ENCODE measurements around the gene PLA2R1.
"Not testable (repeated sequence)": the region's sequence is repeated elsewhere in the genome, so short reads cannot be mapped to it uniquely, and the experiment has no call there.

The PLA2R1 gene

DNA sequence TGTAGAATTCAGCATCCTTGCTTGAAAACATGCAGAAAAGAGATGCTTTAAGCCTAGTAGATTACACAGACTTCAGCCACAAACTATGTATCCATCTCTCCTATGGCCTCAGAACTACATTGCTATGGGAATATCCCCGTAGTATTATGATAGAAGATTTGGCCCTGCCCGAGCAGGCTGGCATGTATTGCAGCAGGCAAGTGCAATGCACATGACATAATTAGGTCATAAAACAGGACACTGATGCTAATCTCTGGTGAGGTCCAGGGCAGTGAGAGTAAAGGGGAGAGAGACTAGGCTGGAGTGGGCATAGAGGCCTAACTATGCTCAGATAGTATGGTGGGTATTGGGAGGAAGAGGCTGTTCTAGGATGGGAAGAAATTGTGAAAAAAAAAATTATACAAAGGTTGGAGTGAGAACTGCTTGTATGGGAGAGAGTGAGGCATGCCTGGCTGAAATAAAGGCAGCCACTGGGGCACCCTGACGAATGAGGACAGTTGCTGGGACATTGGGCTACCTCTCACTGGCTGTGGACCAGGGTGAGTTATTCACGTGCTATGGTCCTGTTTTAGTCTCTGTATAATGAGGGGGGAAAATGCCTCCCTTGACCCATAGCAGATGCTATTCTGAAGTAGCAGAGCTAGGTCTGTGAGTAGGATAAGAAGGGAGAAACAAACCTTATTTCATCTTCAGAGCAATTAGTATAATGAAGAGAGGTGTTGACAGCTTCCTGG is 1.6 kb upstream of the PLA2R1 start:
- DNase-seq (ENCODE audit: low read depth in 2 of 2, low spot score in 1 of 2), result no peak

DNA sequence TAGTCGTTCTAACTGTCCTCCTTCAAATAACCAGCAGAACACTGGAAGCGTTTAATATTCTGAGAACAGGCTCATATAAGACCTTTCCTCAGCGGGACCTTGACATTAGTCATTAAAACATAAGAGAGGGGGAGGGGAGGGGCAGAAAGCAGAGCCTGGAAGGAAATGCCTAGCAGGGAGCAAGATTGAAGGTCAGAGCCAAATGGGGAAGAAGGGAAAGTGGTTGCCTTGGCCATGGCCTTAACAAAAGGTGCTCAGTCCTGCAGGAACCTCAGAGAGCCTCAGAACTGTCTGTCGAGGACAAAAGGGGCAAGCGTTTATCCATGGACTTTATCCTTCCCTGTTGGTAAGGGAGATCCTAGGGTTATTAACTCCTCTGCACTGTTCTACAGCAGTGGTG is 856 bp upstream of the PLA2R1 start:
- no peak for DNase-seq (ENCODE audit: low read depth in 2 of 2, low spot score in 1 of 2)

DNA sequence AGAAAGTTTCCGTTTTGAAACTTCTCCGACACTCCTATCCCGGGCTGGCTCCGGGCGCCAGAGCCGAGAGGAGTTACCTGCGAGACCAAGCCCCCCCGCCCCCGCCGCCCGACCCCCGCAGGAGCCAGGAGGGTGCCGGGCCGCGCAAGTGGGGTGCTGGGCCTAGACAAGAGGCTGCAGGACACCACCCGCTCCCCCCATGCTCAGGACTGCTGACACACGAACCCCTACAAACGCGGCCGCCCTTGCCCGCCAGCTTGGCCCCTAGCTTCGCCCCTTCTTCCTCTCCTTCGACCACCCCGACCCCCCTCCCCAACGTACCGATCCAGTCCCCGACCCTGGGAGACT is 497 bp downstream of the PLA2R1 start:
- DNase-seq (ENCODE audit: low read depth in 2 of 2, low spot score in 1 of 2), result no peak

DNA sequence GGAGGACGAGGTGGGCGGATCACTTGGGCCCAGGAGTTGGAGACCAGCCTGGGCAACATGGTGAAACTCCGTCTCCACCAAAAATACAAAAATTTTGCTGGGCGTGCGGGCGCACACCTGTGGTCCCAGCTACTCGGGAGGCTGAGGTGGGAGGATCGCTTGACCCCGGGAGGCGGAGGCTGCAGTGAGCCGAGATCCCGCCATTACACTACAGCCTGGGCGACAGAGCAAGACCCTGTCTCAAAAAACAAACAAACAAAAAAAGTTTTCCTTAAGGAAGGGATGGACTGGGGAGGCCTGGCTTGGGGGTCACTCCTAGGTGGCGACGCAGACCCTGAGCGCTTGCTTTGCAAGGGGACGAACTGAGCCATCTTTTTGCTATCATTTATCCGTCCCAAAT is 882 bp downstream of the PLA2R1 start:
- no peak for DNase-seq (ENCODE audit: low read depth in 2 of 2, low spot score in 1 of 2)

DNA sequence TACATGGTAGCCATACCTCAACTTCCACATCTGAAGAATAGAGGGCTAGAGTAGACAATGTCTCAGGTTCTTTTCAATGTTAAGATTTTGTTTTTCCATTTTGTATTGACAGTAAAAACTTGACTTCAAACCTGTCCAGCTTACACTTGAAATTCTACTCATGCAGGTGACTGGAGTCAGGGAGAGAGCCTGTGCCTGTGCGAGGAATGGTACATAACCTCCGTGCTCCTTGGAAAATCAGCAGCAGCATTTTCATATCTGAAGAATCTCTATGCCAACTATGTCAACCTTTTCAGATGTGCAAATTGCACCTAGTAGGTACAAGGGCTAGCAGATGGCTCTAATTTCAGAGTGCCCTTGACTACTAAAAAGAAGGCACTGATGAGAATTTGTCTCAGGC is 2.1 kb downstream of the PLA2R1 start:
- no peak for DNase-seq (ENCODE audit: low read depth in 2 of 2, low spot score in 1 of 2)

DNA sequence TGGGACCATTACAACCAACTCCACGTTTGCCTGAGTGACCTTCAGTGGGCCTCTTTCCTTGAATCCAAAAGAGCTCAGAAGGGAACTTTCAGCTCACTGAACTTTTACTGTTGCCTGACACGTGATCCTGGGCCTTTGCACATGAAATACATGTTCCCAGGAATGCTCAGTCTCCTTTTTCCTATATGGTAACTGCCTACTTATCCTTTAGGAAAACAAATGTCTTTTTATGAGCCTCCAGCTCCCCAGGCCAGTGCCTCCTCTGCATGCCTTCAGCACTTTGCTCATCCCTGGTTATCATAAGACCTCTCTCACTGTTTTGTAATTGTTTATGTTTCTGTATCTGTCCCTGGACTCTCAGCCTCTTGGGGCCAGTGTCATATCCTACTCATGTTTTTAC is 5.1 kb downstream of the PLA2R1 start:
- DNase-seq (ENCODE audit: low read depth in 2 of 2, low spot score in 1 of 2), result no peak

DNA sequence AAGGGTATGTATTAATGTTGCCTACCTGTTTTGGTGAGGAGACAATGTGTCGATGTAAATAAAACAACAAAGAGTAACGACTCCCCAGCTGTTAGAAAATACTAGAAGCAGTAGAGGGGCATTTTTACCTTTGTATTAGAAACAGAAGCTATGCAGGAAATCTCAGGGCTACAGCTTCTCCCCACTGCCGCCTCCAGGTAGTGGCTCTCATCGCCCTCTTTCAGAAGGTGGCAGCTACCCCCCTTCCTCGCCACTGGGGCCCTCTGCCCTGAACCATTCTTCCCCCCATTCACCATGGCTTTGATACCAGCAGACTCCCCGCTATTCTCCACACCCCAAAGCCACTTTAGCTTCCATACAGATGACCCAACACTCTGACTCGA is 6.7 kb downstream of the PLA2R1 start:
- DNase-seq (ENCODE audit: low read depth in 2 of 2, low spot score in 1 of 2), result no peak

DNA sequence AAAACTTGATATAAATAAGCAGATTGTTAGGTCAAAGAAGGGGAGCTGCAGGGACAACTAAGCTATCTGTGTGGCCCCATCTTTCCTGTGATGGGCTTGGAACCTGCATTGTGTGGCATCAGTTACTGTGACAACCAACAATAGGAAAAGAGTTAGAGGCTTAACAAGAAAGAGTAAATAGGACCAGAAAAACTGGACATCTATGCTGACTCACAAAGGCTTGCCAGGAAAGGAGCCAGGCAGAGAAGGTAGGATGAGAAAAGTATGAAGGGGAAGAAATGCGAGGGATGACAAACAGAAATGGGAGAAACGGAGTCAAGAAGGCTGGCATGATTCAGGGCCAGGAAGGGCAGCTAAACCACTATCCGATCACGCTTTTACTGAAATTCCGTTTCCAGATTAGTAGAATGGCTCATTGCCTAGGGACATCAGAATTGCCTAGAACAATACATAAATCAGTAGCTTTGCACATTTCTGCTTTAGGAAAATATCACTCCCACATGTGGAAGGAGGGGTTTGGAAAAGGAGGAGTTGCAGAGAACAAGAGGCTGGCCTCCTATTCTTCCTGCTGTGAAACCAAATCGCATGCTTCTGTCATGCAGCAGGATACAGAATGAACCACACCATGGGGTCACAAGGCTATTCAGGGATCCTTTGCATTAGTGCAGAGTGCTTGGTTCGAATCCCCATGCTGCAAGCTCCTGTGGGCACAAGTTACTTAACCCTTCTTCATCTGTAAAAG is 7.3 kb downstream of the PLA2R1 start:
- no peak for DNase-seq (ENCODE audit: low read depth in 2 of 2, low spot score in 1 of 2)

DNA sequence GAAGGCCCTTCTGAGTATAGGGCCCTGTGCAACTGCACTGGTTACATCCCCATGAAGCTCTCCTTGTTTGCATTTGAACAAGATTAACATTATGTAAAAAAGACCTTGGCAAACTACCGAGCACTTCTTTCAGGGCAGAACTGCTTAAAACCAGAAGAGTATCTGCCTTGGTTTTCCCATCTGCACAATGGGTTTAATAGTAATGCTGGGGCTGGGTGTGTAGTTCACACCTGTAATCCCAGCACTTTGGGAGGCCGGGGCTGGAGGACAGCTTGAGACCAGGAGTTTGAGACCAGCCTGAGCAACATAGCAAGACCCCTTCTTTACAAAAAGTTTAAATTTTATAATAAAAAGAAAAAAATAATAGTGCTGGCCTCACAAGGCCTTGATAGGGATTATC is 8.5 kb downstream of the PLA2R1 start:
- DNase-seq (ENCODE audit: low read depth in 2 of 2, low spot score in 1 of 2), result no peak

DNA sequence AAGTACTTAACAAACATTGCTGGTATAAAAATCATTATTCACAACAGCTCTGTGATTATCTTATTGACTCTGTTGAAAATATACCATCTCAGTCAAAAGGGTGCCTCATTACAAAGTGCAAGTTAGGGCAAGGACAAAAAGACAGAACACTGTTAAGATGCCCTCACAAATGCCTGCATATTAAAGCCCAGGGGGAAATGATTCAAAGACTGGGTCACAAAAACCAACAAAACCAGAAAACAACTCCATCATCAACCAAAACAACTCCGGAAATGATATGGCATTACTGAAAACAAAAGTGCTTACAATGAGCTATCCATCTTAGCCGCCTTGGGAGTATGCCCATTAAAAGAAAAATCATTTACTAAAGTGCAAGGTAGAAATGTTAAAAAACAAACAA is 9.9 kb downstream of the PLA2R1 start:
- no peak for DNase-seq (ENCODE audit: low read depth in 2 of 2, low spot score in 1 of 2)

DNA sequence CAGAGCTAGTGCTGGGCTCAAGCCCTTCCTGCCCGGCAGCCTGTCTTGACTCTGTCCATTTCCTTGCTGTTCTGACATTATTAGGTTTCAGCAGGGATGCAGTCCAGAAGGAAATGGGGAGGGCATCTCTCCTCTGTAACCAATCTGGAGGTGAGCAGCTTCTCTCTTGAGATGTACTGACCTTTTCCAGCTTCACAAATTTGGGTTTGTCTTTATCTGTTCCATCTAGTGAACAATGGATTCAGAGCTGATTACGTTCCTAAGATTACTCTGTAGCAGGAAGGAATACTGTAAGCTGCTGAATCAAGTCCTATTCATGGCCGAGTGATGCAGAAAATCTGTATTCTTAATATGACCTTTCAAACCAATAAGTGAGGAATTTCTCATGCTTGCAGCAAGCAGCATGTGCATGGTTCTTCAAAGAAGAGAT is 11.0 kb downstream of the PLA2R1 start:
- no peak for DNase-seq (ENCODE audit: low read depth in 2 of 2, low spot score in 1 of 2)

DNA sequence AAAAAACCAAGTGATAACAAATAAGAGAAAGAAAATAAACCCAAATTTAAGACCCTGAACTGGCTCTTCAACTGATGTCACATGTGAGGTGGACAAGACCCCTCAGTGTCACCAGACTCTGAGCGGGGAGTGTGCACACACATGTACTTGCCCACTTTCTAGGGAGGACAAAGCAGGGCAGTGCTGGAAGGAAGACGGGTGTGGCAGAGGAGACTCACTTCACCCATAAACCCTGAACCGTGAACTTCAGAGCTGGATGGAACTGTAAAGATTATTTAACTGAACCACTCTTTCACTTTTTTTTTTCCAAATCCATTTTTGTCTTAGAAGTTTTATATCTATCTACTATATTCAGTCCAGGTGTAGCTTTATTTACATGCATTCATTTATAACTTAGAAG is 12.3 kb downstream of the PLA2R1 start:
- DNase-seq (ENCODE audit: low read depth in 2 of 2, low spot score in 1 of 2), result no peak

DNA sequence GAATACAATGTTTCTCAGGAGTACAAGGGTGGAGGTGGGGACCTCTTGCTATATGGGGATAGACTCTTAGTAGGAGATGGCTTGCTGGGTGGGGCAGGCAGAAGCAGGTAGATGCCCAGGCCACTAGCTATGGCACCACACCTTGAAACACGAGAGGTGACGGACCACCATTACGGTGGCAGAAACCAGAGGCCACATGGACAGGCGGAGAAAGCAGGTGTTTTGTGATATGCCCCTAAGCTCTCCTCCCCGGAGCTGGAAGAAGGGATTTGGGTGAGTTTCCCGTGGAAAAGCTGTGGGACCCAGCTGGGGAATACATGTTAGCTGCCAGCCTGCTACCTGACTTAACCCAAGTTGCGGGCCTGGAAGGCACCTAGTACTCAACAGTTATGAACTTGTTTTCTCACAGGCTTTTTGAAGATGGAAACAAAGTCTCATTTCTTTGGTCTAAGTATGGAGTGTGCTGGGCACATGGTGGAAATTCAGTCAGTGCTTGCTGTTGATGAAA is 16.7 kb downstream of the PLA2R1 start:
- no peak for DNase-seq (ENCODE audit: low read depth in 2 of 2, low spot score in 1 of 2)

DNA sequence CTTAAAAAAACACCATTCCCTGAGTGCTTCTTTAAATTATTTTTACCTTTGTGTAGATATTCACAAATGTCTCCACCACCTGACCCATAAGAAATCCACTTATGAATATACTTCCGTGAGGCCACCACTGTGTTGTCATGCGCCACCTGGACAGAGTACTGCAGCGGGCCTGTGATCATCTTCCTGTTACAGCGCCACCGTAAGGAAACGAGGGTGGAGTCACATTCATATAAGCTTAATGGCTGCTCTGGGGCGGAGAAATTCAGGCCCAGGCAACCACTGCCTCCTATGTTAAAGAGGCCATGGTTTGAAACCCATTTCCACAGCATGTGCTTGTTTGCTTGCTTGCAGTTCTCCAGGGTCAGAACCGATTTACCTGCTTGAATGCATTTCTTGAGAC is 17.7 kb downstream of the PLA2R1 start:
- DNase-seq (ENCODE audit: low read depth in 2 of 2, low spot score in 1 of 2), result no peak

DNA sequence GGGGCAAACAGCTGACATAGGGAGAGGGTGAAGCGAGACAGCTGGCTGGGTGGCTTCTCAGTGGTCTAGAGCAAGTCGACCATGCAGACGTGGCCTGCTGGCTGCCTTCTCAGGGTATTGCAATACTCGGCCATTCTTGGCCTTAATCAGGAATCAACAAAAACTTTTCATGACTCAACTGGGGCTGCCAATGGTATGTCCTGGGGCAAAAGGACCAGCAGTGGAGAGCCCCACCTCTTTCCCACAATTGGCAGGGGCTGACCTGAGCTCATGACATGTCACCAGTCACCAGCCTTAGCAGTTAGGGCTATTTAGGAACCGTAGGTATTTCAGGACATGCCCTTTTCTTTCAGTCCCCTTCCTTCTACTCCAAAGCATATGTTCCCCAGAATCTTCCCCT is 19.1 kb downstream of the PLA2R1 start:
- DNase-seq (ENCODE audit: low read depth in 2 of 2, low spot score in 1 of 2), result no peak

DNA sequence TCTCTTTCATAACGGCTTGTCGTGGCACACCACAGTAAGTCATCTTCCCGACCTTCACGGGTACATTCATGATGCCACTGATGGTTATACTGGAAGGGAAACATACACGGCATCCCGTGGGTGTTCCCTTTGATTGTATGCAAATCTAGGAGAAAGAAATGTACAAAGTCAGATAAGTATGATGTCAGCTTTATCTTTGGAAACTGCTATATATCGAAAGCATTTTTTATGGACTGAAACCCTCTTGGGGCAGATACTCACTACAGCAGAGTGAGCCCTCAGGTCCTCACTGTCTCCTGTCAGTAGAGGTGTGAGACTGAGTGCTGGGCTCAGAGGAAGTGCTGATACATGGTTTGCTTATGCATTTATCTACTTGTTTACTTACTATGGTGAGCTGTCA is 20.4 kb downstream of the PLA2R1 start:
- DNase-seq (ENCODE audit: low read depth in 2 of 2, low spot score in 1 of 2), result no peak

DNA sequence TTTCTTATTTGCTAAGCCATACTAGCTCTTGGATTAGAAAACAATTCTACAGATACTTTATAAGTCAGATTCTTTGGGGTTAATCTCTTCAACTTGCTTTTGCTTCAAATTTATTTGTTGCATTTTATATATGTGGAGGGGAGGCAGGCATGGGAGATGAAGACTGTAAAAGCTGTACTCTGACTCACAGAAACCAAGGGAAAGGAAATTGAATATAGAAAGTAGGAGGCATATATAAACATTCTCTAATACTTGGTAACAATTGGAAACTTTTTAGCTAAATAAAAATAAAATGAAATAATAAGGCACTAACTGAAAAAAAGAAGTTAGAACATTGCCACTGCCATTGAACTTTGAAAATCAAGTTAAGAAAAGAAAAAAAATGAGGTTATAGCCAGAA is 21.3 kb downstream of the PLA2R1 start:
- no peak for DNase-seq (ENCODE audit: low read depth in 2 of 2, low spot score in 1 of 2)

DNA sequence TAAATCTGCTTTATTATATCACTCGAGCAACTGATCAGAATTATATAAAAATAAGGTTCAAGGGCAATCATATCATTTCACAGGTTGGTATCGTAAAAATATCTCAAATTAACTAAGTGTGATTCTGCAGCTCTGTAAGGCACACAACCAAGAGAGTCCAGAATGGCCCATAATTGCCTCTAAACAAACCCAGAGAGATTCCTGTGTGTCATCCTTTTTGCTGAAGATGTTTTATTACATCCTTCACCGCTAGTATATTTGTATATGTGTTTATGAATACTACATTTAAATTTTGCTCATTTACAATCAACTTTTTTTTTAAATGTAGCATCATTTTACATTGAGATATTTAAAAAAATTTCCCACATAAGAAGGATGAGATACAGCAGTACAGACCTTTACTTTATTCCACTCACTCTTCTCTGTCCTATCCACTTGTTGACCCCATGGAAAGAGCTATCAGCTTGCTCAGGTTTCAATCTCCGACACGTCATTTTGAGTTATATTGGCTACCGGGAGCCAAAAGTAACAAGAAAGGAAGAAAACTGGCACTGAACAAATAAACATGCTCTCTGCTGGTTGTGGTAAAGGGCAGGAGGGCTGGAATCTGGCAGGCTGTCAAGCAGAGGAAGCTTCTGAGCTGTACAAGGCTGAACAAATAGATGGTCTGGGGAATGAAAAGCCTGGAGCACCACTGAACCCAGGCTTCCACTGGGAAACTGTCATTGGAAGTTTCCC is 23.1 kb downstream of the PLA2R1 start:
- no peak for DNase-seq (ENCODE audit: low read depth in 2 of 2, low spot score in 1 of 2)

DNA sequence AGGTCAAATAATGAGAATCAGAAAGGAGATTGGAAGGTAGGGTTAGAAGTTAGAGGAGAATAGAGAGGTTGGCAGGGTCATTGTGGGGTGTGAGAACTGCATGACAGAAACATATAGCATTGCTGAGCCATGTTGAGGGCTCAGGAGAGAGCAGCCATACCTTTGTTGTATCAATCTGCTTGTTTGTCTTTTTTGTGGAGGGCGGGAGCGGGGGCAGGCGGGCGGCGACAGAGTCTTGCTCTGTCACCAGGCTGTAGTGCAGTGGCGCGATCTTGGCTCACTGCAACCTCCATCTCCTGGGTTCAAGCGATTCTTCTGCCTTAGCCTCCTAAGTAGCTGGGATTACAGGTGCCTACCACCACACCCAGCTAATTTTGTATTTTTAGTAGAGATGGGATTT is 23.8 kb downstream of the PLA2R1 start:
- DNase-seq (ENCODE audit: low read depth in 2 of 2, low spot score in 1 of 2), result not testable (repeated sequence)

DNA sequence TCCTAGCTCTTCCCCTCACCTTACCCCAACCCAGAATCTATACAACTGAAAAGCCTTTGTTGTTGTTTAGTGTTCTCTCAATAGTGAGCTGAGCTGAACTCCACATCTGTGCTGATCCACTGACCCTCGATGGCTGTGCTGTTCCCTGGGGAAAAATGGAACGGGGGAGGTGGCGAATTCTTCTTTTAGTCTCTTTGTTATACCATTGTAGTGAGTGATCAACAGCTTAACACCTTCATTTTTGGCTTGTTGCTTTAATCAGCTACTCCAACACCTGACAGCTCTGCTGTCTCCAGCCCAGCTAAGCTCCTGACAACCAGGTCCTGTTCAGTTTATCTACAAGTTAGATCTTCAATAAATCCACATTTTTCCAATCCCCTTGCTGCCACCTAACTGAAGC is 25.7 kb downstream of the PLA2R1 start:
- no peak for DNase-seq (ENCODE audit: low read depth in 2 of 2, low spot score in 1 of 2)

DNA sequence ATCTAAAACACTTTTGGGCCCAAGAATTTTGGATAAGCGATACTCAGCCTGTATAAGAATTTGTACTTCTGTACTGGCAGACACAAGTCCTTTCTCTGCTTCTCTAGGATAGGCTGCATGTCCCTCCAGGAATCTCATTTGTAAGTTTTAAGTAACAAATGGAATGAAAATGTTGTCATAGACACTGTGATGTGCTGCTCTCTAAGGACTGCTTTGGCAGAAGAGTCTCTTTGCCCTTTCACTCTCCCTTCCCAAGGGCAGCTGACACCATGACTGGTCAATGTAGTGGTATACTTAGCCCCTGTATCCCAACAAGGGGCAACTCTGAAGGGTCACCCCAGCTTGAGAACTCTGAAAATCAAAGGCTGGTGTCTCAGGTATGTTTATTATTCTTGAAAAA is 27.3 kb downstream of the PLA2R1 start:
- no peak for DNase-seq (ENCODE audit: low read depth in 2 of 2, low spot score in 1 of 2)

DNA sequence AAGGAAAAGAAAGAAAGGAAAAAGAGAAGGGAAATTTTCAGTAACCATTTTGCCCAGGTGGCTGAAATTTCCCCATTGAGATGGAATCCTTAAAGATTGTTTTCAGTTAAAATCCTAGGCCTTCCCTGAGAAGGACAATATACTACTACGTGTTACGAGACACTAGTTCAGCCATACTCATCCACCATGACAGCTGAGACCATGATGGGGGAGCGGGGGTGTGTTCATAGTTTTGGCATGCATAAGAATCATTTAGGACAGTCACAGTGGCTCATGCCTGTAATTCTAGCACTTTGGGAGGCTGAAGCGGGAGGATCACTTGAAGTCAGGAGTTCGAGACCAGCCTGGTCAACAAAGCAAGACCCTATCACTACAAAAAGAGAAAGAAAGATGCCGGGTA is 28.0 kb downstream of the PLA2R1 start:
- DNase-seq (ENCODE audit: low read depth in 2 of 2, low spot score in 1 of 2), result no peak

Data from stimulated activated CD8-positive, alpha-beta memory T cell treated with anti-CD3 and anti-CD28 coated beads, Interleukin-4, amount 100 ng/mL, for 4 hours (primary cell).